Left renal pelvis (tissue), 4 donors: ENCODE results near the gene TNFRSF14. TPM values are rescaled to one million over a fixed set of nuclear protein-coding genes. Genes with fewer than 3 reads are reported as not detected.

Source experiments
- DNase-seq, 4 donors: peaks; one replicate each; pipeline ENCODE4 v3.0.0-alpha.2; 2013; ENCODE audit warnings: low read depth in 4 of 4, low spot score in 3 of 4
- polyA plus RNA-seq, 4 donors: library from polyadenylated mRNA; unstranded; fragments of 120-200 nt; gene quantifications; one replicate each; pipeline ENCODE4 v1.2.1, GENCODE V29; 2013; ENCODE audit not compliant: insufficient read length in 4 of 4

The TNFRSF14 gene
- polyA plus RNA-seq, 4 donors: 15.9 to 26.3 (median 20.2) TPM

GRCh38 chr1:2611621-2612437 is 55.7 kb downstream of the TNFRSF14 start:
- DNase-seq: no peak

GRCh38 chr1:2612591-2613365 is 56.6 kb downstream of the TNFRSF14 start:
- no peak for DNase-seq

Other genes starting within 250 kb of the TNFRSF14 start
- 10 to 100 TPM in 2 of 4 donors, 1 to 10 TPM in 2; 7.9 to 16.7 (median 11.1) TPM for gene MORN1, start 164.8 kb upstream of the TNFRSF14 start, polyA plus RNA-seq
- 100 to 1,000 TPM; 103 to 139 (median 125) TPM for gene RER1, start 164.5 kb upstream of the TNFRSF14 start, polyA plus RNA-seq
- 10 to 100 TPM; 12.4 to 29.9 (median 20.1) TPM for gene PEX10, start 143.8 kb upstream of the TNFRSF14 start, polyA plus RNA-seq
- gene PLCH2, start 80.1 kb upstream of the TNFRSF14 start, polyA plus RNA-seq: 1 to 10 TPM in 2 of 4 donors, under 1 TPM in 2; 0.38 to 1.9 (median 1.3) TPM
- gene PANK4, start 29.8 kb upstream of the TNFRSF14 start, polyA plus RNA-seq: 10 to 100 TPM; 22.5 to 31.2 (median 26.0) TPM
- gene HES5, start 26.1 kb upstream of the TNFRSF14 start, polyA plus RNA-seq: under 1 TPM; 0.14 to 0.41 (median 0.30) TPM
- gene PRXL2B, start 30.4 kb downstream of the TNFRSF14 start, polyA plus RNA-seq: 10 to 100 TPM; 16.9 to 48.1 (median 36.5) TPM
- 1 to 10 TPM in 3 of 4 donors, under 1 TPM in 1; 0.10 to 3.9 (median 2.5) TPM for gene MMEL1, start 76.6 kb downstream of the TNFRSF14 start, polyA plus RNA-seq
- gene TTC34, start 245.3 kb downstream of the TNFRSF14 start, polyA plus RNA-seq: 1 to 10 TPM in 2 of 4 donors, under 1 TPM in 2; 0.46 to 1.4 (median 0.89) TPM